GM18907 (cell line): ENCODE data around the gene INPP5A.

Experiments
- ATAC-seq: cut with Tn5 transposase; IDR thresholded peaks from one replicate; pipeline ENCODE4 v1.9.1; 2021; ENCODE audit warnings: mild to moderate bottlenecking, moderate library complexity; ENCODE audit not compliant: unreplicated experiment

Gene INPP5A

GRCh38 chr10:132534391-132535064 lies 3.1 kb upstream of the INPP5A start:
- no peak for ATAC-seq

- no peak for ATAC-seq
These were observed 2.4 kb upstream of the INPP5A start for GRCh38 chr10:132535065-132535651.

GRCh38 chr10:132536241-132536876 lies 1.2 kb upstream of the INPP5A start:
- ATAC-seq: no peak

- peak; percentile 87 for ATAC-seq
These were observed 507 bp upstream of the INPP5A start for GRCh38 chr10:132536877-132537683.

- ATAC-seq: no peak
These were observed 623 bp downstream of the INPP5A start for GRCh38 chr10:132538031-132538789.

- no peak for ATAC-seq
These were observed 1.3 kb downstream of the INPP5A start for GRCh38 chr10:132538790-132539421.

GRCh38 chr10:132539431-132539839 lies 1.8 kb downstream of the INPP5A start:
- ATAC-seq: no peak

GRCh38 chr10:132539894-132540293 lies 2.3 kb downstream of the INPP5A start:
- no peak for ATAC-seq

- no peak for ATAC-seq
These were observed 2.9 kb downstream of the INPP5A start for GRCh38 chr10:132540456-132540855.

- ATAC-seq: no peak
These were observed 3.5 kb downstream of the INPP5A start for GRCh38 chr10:132541129-132541528.

- no peak for ATAC-seq
These were observed 4.0 kb downstream of the INPP5A start for GRCh38 chr10:132541601-132542011.

- ATAC-seq: no peak
These were observed 4.6 kb downstream of the INPP5A start for GRCh38 chr10:132542086-132542775.

- ATAC-seq: no peak
These were observed 5.2 kb downstream of the INPP5A start for GRCh38 chr10:132542819-132543218.

GRCh38 chr10:132543916-132544743 lies 6.5 kb downstream of the INPP5A start:
- no peak for ATAC-seq

GRCh38 chr10:132544744-132545658 lies 7.4 kb downstream of the INPP5A start:
- no peak for ATAC-seq

GRCh38 chr10:132545659-132546367 lies 8.2 kb downstream of the INPP5A start:
- ATAC-seq: no peak
